NCI-H460 (cell line): ENCODE data around the gene STOM. TPM values are rescaled to one million over a fixed set of nuclear protein-coding genes. Genes with fewer than 3 reads are reported as not detected.

ENCODE experiments used
- DNase-seq: peaks from one replicate; pipeline ENCODE4 v3.0.0-alpha.2; 2016; ENCODE audit warnings: low read depth; ENCODE audit errors: extremely low read depth
- total RNA-seq: library from RNA; depleted of rRNA; stranded (reverse); fragments of >200 nt; shearing (Covaris generic); gene quantifications from 2 replicates; pipeline ENCODE4 v1.2.3, GENCODE V29; 2014

The STOM gene
- total RNA-seq, 1 experiment from 2014 or later, result 53.9 TPM

- no peak for DNase-seq
Measured at GRCh38 chr9:121372239-121373010, 2.4 kb upstream of the STOM start.

- no peak for DNase-seq
Measured at GRCh38 chr9:121371495-121372061, 1.5 kb upstream of the STOM start.

- DNase-seq, result no peak
Measured at GRCh38 chr9:121368745-121369144, 1.3 kb downstream of the STOM start.

GRCh38 chr9:121368138-121368522, 1.9 kb downstream of the STOM start:
- DNase-seq, result no peak

GRCh38 chr9:121367306-121368137, 2.5 kb downstream of the STOM start:
- no peak for DNase-seq

- DNase-seq, result no peak
Measured at GRCh38 chr9:121366611-121367192, 3.3 kb downstream of the STOM start.

- DNase-seq, result no peak
Measured at GRCh38 chr9:121365564-121365963, 4.5 kb downstream of the STOM start.

GRCh38 chr9:121364886-121365285, 5.2 kb downstream of the STOM start:
- DNase-seq, result no peak

GRCh38 chr9:121364077-121364476, 6.0 kb downstream of the STOM start:
- DNase-seq, result no peak

GRCh38 chr9:121363622-121363961, 6.5 kb downstream of the STOM start:
- DNase-seq, result no peak

GRCh38 chr9:121362813-121363621, 7.0 kb downstream of the STOM start:
- DNase-seq, result no peak

- DNase-seq, result no peak
Measured at GRCh38 chr9:121360601-121361374, 9.3 kb downstream of the STOM start.

GRCh38 chr9:121359351-121360294, 10.4 kb downstream of the STOM start:
- DNase-seq, result no peak

- no peak for DNase-seq
Measured at GRCh38 chr9:121358751-121359150, 11.3 kb downstream of the STOM start.

GRCh38 chr9:121357011-121357410, 13.0 kb downstream of the STOM start:
- no peak for DNase-seq

- DNase-seq, result no peak
Measured at GRCh38 chr9:121354762-121355161, 15.3 kb downstream of the STOM start.

- no peak for DNase-seq
Measured at GRCh38 chr9:121354141-121354540, 15.9 kb downstream of the STOM start.

- no peak for DNase-seq
Measured at GRCh38 chr9:121353241-121354061, 16.6 kb downstream of the STOM start.
